GM12891 (cell line): Measurements from ENCODE around the gene GKN1.

Source experiments
- POLR2AphosphoS5 ChIP-seq: IDR thresholded peaks from 2 replicates; pipeline ENCODE4 v1.6.1; 2011; ENCODE audit warnings: low read depth, low read length, control low read depth
- TAF1 ChIP-seq: IDR thresholded peaks from 2 replicates; pipeline ENCODE4 v1.6.1; 2011; ENCODE audit warnings: low read depth, low read length, control low read depth

DNA sequence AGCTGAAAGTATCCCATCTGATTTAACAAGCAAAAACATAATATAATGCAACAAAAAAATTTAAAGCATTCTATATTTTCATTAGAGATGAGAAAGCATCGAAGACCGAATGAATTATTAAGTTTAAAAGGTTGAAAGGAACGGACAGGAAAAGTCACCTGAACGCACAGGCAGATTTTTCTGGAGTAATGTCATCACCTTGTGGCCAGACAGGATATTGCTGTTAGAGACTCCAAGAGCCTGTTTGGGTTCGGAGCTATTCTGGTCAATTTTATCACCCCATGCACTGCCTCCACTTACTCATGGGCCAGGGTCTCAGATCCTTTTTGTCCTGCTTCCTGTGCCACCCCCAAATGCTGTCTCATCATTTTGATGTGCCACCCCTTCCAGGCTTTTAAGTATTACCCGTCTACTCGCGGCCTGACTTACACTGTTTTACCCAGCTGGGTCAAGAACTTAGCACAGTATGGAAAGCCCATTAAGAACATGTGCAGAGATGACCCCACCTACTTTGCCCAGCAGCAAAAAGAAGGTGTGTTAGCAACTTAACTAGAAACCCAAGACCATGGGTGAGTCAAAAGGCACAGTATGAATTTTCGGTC lies 49.0 kb upstream of the GKN1 start:
- TF ChIP-seq POLR2AphosphoS5 (no peak), TAF1 (no peak)
